Kidney (tissue), 14 donors: ENCODE results near the gene CSN2. TPM values are rescaled to one million over a fixed set of nuclear protein-coding genes. Genes with fewer than 3 reads are reported as not detected.
"Not testable (repeated sequence)": the region's sequence is repeated elsewhere in the genome, so short reads cannot be mapped to it uniquely, and the experiment has no call there.

Source experiments
- DNase-seq, 5 donors: peaks; one replicate each; pipeline ENCODE4 v3.0.0-alpha.2; 2013 to 2020
- FAIRE-seq: peaks from 2 replicates; lab custom pipeline; 2012; peaks lifted over from hg19 to GRCh38; lab: Jason Lieb, UNC
- H3K27ac ChIP-seq, 2 donors: one replicate each; pipeline ENCODE4 v1.7.0; 2013; ENCODE audit warnings: low read depth in 2 of 2, low read length in 2 of 2, inconsistent platforms in 1 of 2
- H3K27me3 ChIP-seq: one replicate; pipeline ENCODE4 v1.7.1; 2013; ENCODE audit warnings: low read length, inconsistent platforms; ENCODE audit not compliant: control insufficient read depth, insufficient read depth
- H3K36me3 ChIP-seq, 3 donors: one replicate each; pipeline versions ENCODE4 v1.7.0 to v1.7.1; 2013; ENCODE audit warnings: low read length in 3 of 3, control low read depth in 1 of 3, inconsistent platforms in 1 of 3; ENCODE audit not compliant: insufficient read depth in 3 of 3, control insufficient read depth in 2 of 3
- H3K4me1 ChIP-seq, 3 donors: one replicate each; pipeline versions ENCODE4 v1.7.0 to v1.7.1; 2013; ENCODE audit warnings: low read length in 3 of 3, inconsistent platforms in 1 of 3, low read depth in 1 of 3; ENCODE audit not compliant: control insufficient read depth in 2 of 3, insufficient read depth in 2 of 3
- H3K4me3 ChIP-seq, 3 donors: one replicate each; pipeline versions ENCODE4 v1.7.0 to v1.8.1; 2013; ENCODE audit warnings: low read length in 3 of 3, control low read depth in 1 of 3, inconsistent platforms in 1 of 3
- H3K9ac ChIP-seq, 3 donors: one replicate each; pipeline versions ENCODE4 v1.7.0 to v1.7.1; 2013; ENCODE audit warnings: low read length in 3 of 3, control low read depth in 1 of 3, inconsistent platforms in 1 of 3
- H3K9me3 ChIP-seq, 3 donors: one replicate each; pipeline versions ENCODE4 v1.7.0 to v1.7.1; 2013; ENCODE audit warnings: low read length in 3 of 3, control low read depth in 1 of 3, inconsistent platforms in 1 of 3; ENCODE audit not compliant: control insufficient read depth in 2 of 3, insufficient read depth in 1 of 3
- CTCF ChIP-seq: IDR thresholded peaks from 3 replicates; pipeline ENCODE4 v1.5.1; 2012; ENCODE audit warnings: mild to moderate bottlenecking, moderate library complexity, borderline replicate concordance; ENCODE audit not compliant: insufficient read depth; ENCODE audit errors: extremely low read depth
- intact Hi-C: fragments of 100-400 bp; cut with DNase I; formaldehyde crosslinking; loops from one replicate; pipeline ENCODE4 v1.11.1; 2022
- polyA plus RNA-seq: library from polyadenylated mRNA; stranded (reverse); fragments of 350-450 nt; fragmentation: Illumina TruSeq; extraction: RNeasy Lipid Tissue Mini Kit (QIAGEN cat#74804); gene quantifications from one replicate; pipeline ENCODE4 v1.2.3, GENCODE V29; 2014; ENCODE audit warnings: low read depth, low replicate concordance; ENCODE audit not compliant: insufficient read depth
- total RNA-seq: library from RNA; stranded (reverse); fragmentation: NEBNext Ultra II Directional; extraction: Animal tissue kit (Norgen Biotek cat#: 25700); gene quantifications from one replicate; pipeline ENCODE4 v1.2.1, GENCODE V29; 2021
- donor health status: control.
- donor health status: control.
- donor health status: control.
- donor health status: control.
- donor health status: control.
- donor health status: DM: yes; HTN: yes; CAD: no.
- donor health status: Normal renal cell carcinoma (clear cell type).

The CSN2 gene
- total and polyA plus RNA-seq, 2 donors from 2014 or later: not detected

- FAIRE-seq: no peak
- no peak for TF ChIP-seq CTCF
- Histone ChIP-seq H3K9ac (no peak overlapping the region), H3K36me3 (no peaks in the 10 kb centered on the region), H3K4me1 (no peaks in the 10 kb centered on the region), H3K9me3 (no peaks in the 10 kb centered on the region), H3K4me3 (no peak overlapping the region), H3K27me3 (no peaks in the 10 kb centered on the region), H3K27ac (no peak overlapping the region)
- intact Hi-C loops: no loop called here
- no peak for DNase-seq
Observed at GRCh38 chr4:69936566-69936965, 29.0 kb downstream of the CSN2 start.

- no peak overlapping the region for H3K9ac ChIP-seq
- FAIRE-seq (no peak), DNase-seq (no peak)
- TF ChIP-seq CTCF: no peak
- H3K4me1 ChIP-seq: no peaks in the 10 kb centered on the region
- no peaks in the 10 kb centered on the region for H3K9me3 ChIP-seq
- no peak overlapping the region for H3K27ac ChIP-seq
- H3K27me3 ChIP-seq: no peaks in the 10 kb centered on the region
- no peak overlapping the region for H3K4me3 ChIP-seq
- intact Hi-C loops: no loop called here
- H3K36me3 ChIP-seq: no peaks in the 10 kb centered on the region
Observed at GRCh38 chr4:69934150-69934549, 31.4 kb downstream of the CSN2 start.

- no peak within 1 kb of the TSS for H3K27ac ChIP-seq
Observed at GRCh38 chr4:69930768-69931167, 34.8 kb downstream of the CSN2 start, which contains the start of gene CSN1S1. Gene CSN1S1, plus strand, starts transcription at chr4:69931068. Its CDS starts 1,488 bp downstream, at chr4:69932556.

GRCh38 chr4:69923782-69924410 lies 41.6 kb downstream of the CSN2 start:
- H3K4me1 ChIP-seq, FAIRE-seq, H3K9ac ChIP-seq, H3K36me3 ChIP-seq, H3K9me3 ChIP-seq, H3K27me3 ChIP-seq, H3K4me3 ChIP-seq, H3K27ac ChIP-seq, intact Hi-C loops: not testable (repeated sequence)
- DNase-seq: peak in 1 of 5 donors; percentile 68

More at GRCh38 chr4:69930768-69931167, 34.8 kb downstream of the CSN2 start, which contains the start of gene CSN1S1:
- Histone ChIP-seq H3K9ac (no peak within 1 kb of the TSS), H3K4me1 (no peaks in the 10 kb centered on the region), H3K36me3 (no peaks in the 10 kb centered on the region), H3K27me3 (no peaks in the 10 kb centered on the region), H3K9me3 (no peaks in the 10 kb centered on the region), H3K4me3 (no peak within 1 kb of the TSS)
- TF ChIP-seq CTCF: no peak
- DNase-seq (no peak), FAIRE-seq (no peak)
- intact Hi-C loops: no loop called here
